Spinal cord (tissue), 10 donors: ENCODE results near the gene SLC4A3. TPM values are rescaled to one million over a fixed set of nuclear protein-coding genes. Genes with fewer than 3 reads are reported as not detected.

Source experiments
- DNase-seq, 6 donors: peaks; one replicate each; pipeline versions ENCODE4 v3.0.0 to v3.0.0-alpha.2; 2013 to 2015; ENCODE audit warnings: low spot score in 6 of 6, low read depth in 4 of 6
- H3K27ac ChIP-seq: one replicate; pipeline ENCODE4 v1.5.1; 2013; ENCODE audit warnings: low read depth, low read length, control low read depth
- H3K27me3 ChIP-seq: one replicate; pipeline ENCODE4 v1.6.1; 2013; ENCODE audit warnings: low read length; ENCODE audit not compliant: control insufficient read depth, insufficient read depth
- H3K36me3 ChIP-seq: one replicate; pipeline ENCODE4 v1.6.1; 2013; ENCODE audit warnings: low read length; ENCODE audit not compliant: control insufficient read depth, insufficient read depth
- H3K4me1 ChIP-seq: one replicate; pipeline ENCODE4 v1.6.1; 2013; ENCODE audit warnings: low read length; ENCODE audit not compliant: control insufficient read depth, insufficient read depth
- H3K4me3 ChIP-seq: one replicate; pipeline ENCODE4 v1.5.1; 2013; ENCODE audit warnings: low read depth, low read length, control low read depth
- H3K9me3 ChIP-seq: one replicate; pipeline ENCODE4 v1.6.1; 2013; ENCODE audit warnings: low read length; ENCODE audit not compliant: control insufficient read depth, insufficient read depth
- WGBS: methylation state at CpG from one replicate; pipeline ENCODE4 v1.1.5; 2013; ENCODE audit warnings: missing lambda C conversion rate; ENCODE audit not compliant: insufficient coverage; 5-methylcytosine and 5-hydroxymethylcytosine counted together
- polyA plus RNA-seq, 2 donors: library from polyadenylated mRNA; unstranded; fragments of 120-200 nt; gene quantifications; one replicate each; pipeline ENCODE4 v1.2.1, GENCODE V29; 2013; ENCODE audit not compliant: insufficient read length in 2 of 2
- total RNA-seq, 2 donors: library from RNA; depleted of rRNA in 1 of 2; stranded (reverse); fragments of 120-200 nt in 1 of 2; fragments of >200 nt in 1 of 2; gene quantifications; one replicate each; pipeline versions ENCODE4 v1.2.3 to v1.2.4, GENCODE V29; 2013 to 2014
- donor health status: healthy.

SLC4A3 gene
- total and polyA plus RNA-seq, 4 donors, result 17.0 to 61.3 (median 37.8) TPM

- H3K4me3 ChIP-seq, result peak within 1 kb of the TSS; percentile 79
- under 1% methylated on average over 49 of the region's 57 CpGs for WGBS
- no peaks in the 10 kb centered on the region for H3K9me3 ChIP-seq
- peaks cover 10% of the 10 kb centered on the region for H3K4me1 ChIP-seq
- peaks cover 18% of the 10 kb centered on the region for H3K36me3 ChIP-seq
- H3K27ac ChIP-seq, result peak within 1 kb of the TSS; percentile 96
- peak; percentile 93 to 99 (median 94) for DNase-seq
- H3K27me3 ChIP-seq, result no peaks in the 10 kb centered on the region
These were observed 29.7 kb upstream of the SLC4A3 start, which contains the start of gene STK11IP for GRCh38 chr2:219597552-219598307. Gene STK11IP, plus strand, starts transcription at chr2:219597857. Its CDS starts 263 bp downstream, at chr2:219598120.

GRCh38 chr2:219598308-219599078, 28.9 kb upstream of the SLC4A3 start:
- Histone ChIP-seq H3K27ac (peak overlapping the region; percentile 96), H3K4me3 (peak overlapping the region; percentile 79), H3K4me1 (peaks cover 10% of the 10 kb centered on the region), H3K9me3 (no peaks in the 10 kb centered on the region), H3K27me3 (no peaks in the 10 kb centered on the region), H3K36me3 (peaks cover 25% of the 10 kb centered on the region)
- DNase-seq, result peak in 2 of 6 donors; percentile 42 to 53
- 25% methylated on average over 7 of the region's 9 CpGs for WGBS

DNA sequence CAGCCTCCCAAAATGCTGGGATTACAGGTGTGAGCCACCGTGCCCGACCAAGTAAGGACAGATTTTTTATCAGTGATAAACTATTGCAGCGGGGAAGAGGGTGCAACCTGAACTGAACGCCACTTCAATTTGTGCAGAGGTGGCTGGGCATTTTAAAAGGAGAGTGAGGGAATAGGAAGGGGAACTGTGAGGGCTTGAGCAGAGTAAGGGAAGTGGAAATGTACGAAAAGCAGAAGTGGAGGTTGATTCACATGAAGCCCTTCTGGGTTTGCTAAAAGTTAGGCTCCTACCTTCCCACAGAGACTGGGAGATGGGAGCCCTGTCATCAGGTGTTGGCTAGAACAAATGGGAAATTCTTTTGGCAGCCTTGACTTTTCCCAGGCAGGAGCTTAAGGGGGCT, 23.7 kb upstream of the SLC4A3 start:
- Histone ChIP-seq H3K4me1 (peaks cover 21% of the 10 kb centered on the region), H3K27me3 (no peaks in the 10 kb centered on the region), H3K36me3 (peaks cover 73% of the 10 kb centered on the region), H3K4me3 (no peak overlapping the region), H3K27ac (no peak overlapping the region), H3K9me3 (no peaks in the 10 kb centered on the region)
- no peak for DNase-seq
- 96% methylated on average over 5 of the region's 5 CpGs for WGBS

- H3K27ac ChIP-seq, result peak overlapping the region; percentile 65
- no peaks in the 10 kb centered on the region for H3K27me3 ChIP-seq
- no peaks in the 10 kb centered on the region for H3K9me3 ChIP-seq
- H3K4me1 ChIP-seq, result peaks cover 29% of the 10 kb centered on the region
- H3K36me3 ChIP-seq, result peaks cover 79% of the 10 kb centered on the region
- 94% methylated on average over 6 of the region's 6 CpGs for WGBS
- no peak overlapping the region for H3K4me3 ChIP-seq
- DNase-seq, result no peak
These were observed 21.8 kb upstream of the SLC4A3 start for GRCh38 chr2:219605607-219605954.

DNA sequence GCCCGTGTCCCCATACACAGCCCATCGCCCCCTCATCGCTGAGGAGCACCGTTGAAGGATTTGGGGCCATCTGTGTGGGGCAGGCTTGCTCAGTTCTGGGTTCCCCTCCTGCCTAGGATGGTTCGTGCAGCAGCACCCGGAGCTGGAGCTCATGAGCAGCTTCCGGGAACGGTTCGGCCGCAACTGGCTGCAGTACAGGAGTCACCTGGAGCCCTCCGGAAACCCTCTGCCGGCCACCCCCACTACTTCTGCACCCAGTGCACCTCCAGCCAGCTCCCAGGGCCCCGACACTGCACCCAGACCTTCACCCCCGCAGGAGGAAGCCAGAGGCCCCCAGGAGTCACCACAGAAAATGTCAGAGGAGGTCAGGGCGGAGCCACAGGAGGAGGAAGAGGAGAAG, 19.5 kb upstream of the SLC4A3 start:
- Histone ChIP-seq H3K36me3 (peaks cover 78% of the 10 kb centered on the region), H3K27me3 (no peaks in the 10 kb centered on the region), H3K27ac (no peak overlapping the region), H3K4me1 (peaks cover 29% of the 10 kb centered on the region), H3K9me3 (no peaks in the 10 kb centered on the region), H3K4me3 (no peak overlapping the region)
- DNase-seq, result no peak
- 98% methylated on average over 13 of the region's 15 CpGs for WGBS

DNA sequence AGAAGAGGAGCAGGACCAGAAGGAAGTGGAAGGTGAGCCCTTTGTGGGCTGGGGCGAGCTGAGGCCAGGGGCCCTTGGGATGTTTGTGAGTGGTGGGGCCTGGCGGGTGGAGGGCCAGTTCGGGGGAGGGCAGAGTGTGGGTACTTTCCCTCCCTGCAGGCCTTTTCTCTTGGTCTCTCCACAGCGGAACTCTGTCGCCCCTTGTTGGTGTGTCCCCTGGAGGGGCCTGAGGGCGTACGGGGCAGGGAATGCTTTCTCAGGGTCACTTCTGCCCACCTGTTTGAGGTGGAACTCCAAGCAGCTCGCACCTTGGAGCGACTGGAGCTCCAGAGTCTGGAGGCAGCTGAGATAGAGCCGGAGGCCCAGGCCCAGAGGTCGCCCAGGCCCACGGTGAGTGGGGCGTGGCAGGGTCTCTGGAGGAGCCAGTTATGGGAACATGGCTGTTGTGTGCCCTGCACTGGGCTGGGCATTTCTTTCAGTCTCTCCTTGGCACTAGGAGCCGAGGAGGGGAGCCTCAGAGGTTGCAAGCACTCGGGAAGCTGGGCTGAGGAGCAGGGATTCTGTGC, 18.9 kb upstream of the SLC4A3 start:
- Histone ChIP-seq H3K4me1 (peaks cover 29% of the 10 kb centered on the region), H3K27me3 (no peaks in the 10 kb centered on the region), H3K36me3 (peaks cover 75% of the 10 kb centered on the region), H3K4me3 (no peak overlapping the region), H3K9me3 (no peaks in the 10 kb centered on the region), H3K27ac (no peak overlapping the region)
- 86% methylated on average over 13 of the region's 15 CpGs for WGBS
- no peak for DNase-seq

GRCh38 chr2:219609149-219609750, 18.2 kb upstream of the SLC4A3 start:
- peaks cover 77% of the 10 kb centered on the region for H3K36me3 ChIP-seq
- H3K27ac ChIP-seq, result peak overlapping the region; percentile 27
- H3K9me3 ChIP-seq, result no peaks in the 10 kb centered on the region
- H3K4me1 ChIP-seq, result peaks cover 29% of the 10 kb centered on the region
- H3K4me3 ChIP-seq, result no peak overlapping the region
- 81% methylated on average over 12 of the region's 13 CpGs for WGBS
- no peak for DNase-seq
- H3K27me3 ChIP-seq, result no peaks in the 10 kb centered on the region

DNA sequence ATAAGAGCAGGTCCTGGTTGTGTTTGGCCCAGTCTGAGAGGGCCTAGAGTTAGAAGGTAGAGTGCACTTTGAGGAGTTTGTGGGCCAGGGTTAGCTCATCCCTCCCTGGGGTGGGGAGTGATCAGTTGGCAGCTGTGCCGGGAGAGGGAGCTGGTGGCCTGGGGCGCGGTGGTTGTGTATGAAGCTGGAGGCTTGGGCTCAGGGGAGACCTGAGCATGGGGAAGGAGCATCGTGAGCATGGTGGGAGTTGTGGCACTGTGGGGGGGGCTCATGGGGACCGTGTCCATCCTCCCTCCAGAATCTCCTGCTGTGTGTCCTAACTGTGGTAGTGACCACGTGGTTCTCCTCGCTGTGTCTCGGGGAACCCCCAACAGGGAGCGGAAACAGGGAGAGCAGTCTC, 16.1 kb upstream of the SLC4A3 start:
- Histone ChIP-seq H3K36me3 (peaks cover 80% of the 10 kb centered on the region), H3K4me1 (peaks cover 20% of the 10 kb centered on the region), H3K9me3 (no peaks in the 10 kb centered on the region), H3K4me3 (no peak overlapping the region), H3K27me3 (no peaks in the 10 kb centered on the region), H3K27ac (no peak overlapping the region)
- DNase-seq, result no peak
- WGBS, result 96% methylated on average over 7 of the region's 9 CpGs

DNA sequence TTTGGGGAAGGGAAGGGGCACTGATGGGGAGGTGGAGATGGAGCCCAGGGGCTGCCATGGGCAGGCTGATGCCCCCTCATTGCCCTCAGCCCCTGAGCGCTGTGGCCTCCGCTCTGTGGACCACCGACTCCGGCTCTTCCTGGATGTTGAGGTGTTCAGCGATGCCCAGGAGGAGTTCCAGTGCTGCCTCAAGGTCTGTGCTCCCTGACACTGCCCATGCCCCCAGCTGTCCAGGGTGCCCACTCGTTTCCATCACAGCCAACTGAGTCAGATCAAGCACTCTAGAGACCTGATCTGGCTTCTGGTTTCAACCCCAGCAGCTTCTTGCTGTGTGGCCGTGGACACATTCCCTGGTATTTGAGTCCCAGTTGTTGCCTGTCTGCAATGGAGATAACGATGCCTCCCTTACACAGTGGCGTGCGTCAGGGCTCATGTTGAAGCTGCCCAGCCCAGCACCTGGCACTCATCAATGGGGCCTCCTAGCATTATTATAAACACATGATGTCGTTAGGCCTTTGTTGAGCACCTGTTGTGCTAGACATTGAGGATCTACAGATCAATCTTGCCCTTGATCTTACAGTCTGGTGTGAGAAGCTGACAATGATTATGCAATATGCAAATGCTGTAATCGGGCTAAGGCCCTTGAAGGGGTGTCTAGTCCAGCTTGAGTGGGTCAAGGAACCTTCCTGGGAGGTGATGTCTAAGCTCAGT, 15.4 kb upstream of the SLC4A3 start:
- WGBS, result 80% methylated on average over 12 of the region's 12 CpGs
- H3K4me1 ChIP-seq, result peaks cover 17% of the 10 kb centered on the region

More for the DNA sequence above, 15.4 kb upstream of the SLC4A3 start:
- H3K9me3 ChIP-seq, result no peaks in the 10 kb centered on the region
- H3K27ac ChIP-seq, result no peak overlapping the region
- H3K36me3 ChIP-seq, result peaks cover 80% of the 10 kb centered on the region
- no peaks in the 10 kb centered on the region for H3K27me3 ChIP-seq
- no peak for DNase-seq
- H3K4me3 ChIP-seq, result no peak overlapping the region
